ENCODE measurements around the gene KYNU.
"Not testable (repeated sequence)": the region's sequence is repeated elsewhere in the genome, so short reads cannot be mapped to it uniquely, and the experiment has no call there.

The KYNU gene

GRCh38 chr2:142883526-142883925, 6.1 kb downstream of the KYNU start:
- Histone ChIP-seq H3K36me3 (ENCODE audit: insufficient read depth, low read length) (no peaks in the 10 kb centered on the region), H3K4me1 (ENCODE audit: insufficient read depth, low read length) (no peaks in the 10 kb centered on the region), H3K27me3 (ENCODE audit: control insufficient read depth in 1 of 2, insufficient read depth in 2 of 2, low read length in 2 of 2) (no peaks in the 10 kb centered on the region), H3K9ac (ENCODE audit: low read length) (no peak overlapping the region), H3K27ac (ENCODE audit: low read depth, low read length) (no peak overlapping the region), H3K4me3 (ENCODE audit: low read depth in 1 of 2, low read length in 2 of 2) (no peak overlapping the region), H3K9me3 (ENCODE audit: low read length) (no peaks in the 10 kb centered on the region)

- Histone ChIP-seq H3K4me1 (ENCODE audit: insufficient read depth, low read length) (no peaks in the 10 kb centered on the region), H3K9ac (ENCODE audit: low read length) (no peak overlapping the region), H3K9me3 (ENCODE audit: low read length) (no peaks in the 10 kb centered on the region), H3K27me3 (ENCODE audit: control insufficient read depth in 1 of 2, insufficient read depth in 2 of 2, low read length in 2 of 2) (no peaks in the 10 kb centered on the region), H3K4me3 (ENCODE audit: low read depth in 1 of 2, low read length in 2 of 2) (no peak overlapping the region), H3K27ac (ENCODE audit: low read depth, low read length) (no peak overlapping the region), H3K36me3 (ENCODE audit: insufficient read depth, low read length) (no peaks in the 10 kb centered on the region)
Measured at GRCh38 chr2:142885543-142885942, 8.1 kb downstream of the KYNU start.

- Histone ChIP-seq H3K9ac (ENCODE audit: low read length) (no peak overlapping the region), H3K27ac (ENCODE audit: low read depth, low read length) (no peak overlapping the region), H3K36me3 (ENCODE audit: insufficient read depth, low read length) (no peaks in the 10 kb centered on the region), H3K4me3 (ENCODE audit: low read depth in 1 of 2, low read length in 2 of 2) (no peak overlapping the region), H3K9me3 (ENCODE audit: low read length) (no peaks in the 10 kb centered on the region), H3K4me1 (ENCODE audit: insufficient read depth, low read length) (no peaks in the 10 kb centered on the region), H3K27me3 (ENCODE audit: control insufficient read depth in 1 of 2, insufficient read depth in 2 of 2, low read length in 2 of 2) (no peaks in the 10 kb centered on the region)
Measured at GRCh38 chr2:142892715-142893114, 15.3 kb downstream of the KYNU start.

GRCh38 chr2:142893241-142893640, 15.8 kb downstream of the KYNU start:
- Histone ChIP-seq H3K9me3 (ENCODE audit: low read length) (no peaks in the 10 kb centered on the region), H3K27me3 (ENCODE audit: control insufficient read depth in 1 of 2, insufficient read depth in 2 of 2, low read length in 2 of 2) (no peaks in the 10 kb centered on the region), H3K9ac (ENCODE audit: low read length) (no peak overlapping the region), H3K4me3 (ENCODE audit: low read depth in 1 of 2, low read length in 2 of 2) (no peak overlapping the region), H3K36me3 (ENCODE audit: insufficient read depth, low read length) (no peaks in the 10 kb centered on the region), H3K27ac (ENCODE audit: low read depth, low read length) (no peak overlapping the region), H3K4me1 (ENCODE audit: insufficient read depth, low read length) (no peaks in the 10 kb centered on the region)

GRCh38 chr2:142897807-142898206, 20.3 kb downstream of the KYNU start:
- H3K36me3 ChIP-seq (ENCODE audit: insufficient read depth, low read length) = no peaks in the 10 kb centered on the region
- H3K9ac ChIP-seq (ENCODE audit: low read length) = no peak overlapping the region
- no peak overlapping the region for H3K27ac ChIP-seq (ENCODE audit: low read depth, low read length)
- H3K9me3 ChIP-seq (ENCODE audit: low read length) = no peaks in the 10 kb centered on the region
- H3K4me3 ChIP-seq (ENCODE audit: low read depth in 1 of 2, low read length in 2 of 2) = no peak overlapping the region
- H3K27me3 ChIP-seq (ENCODE audit: control insufficient read depth in 1 of 2, insufficient read depth in 2 of 2, low read length in 2 of 2) = no peaks in the 10 kb centered on the region
- no peaks in the 10 kb centered on the region for H3K4me1 ChIP-seq (ENCODE audit: insufficient read depth, low read length)

GRCh38 chr2:142900327-142900726, 22.9 kb downstream of the KYNU start:
- H3K36me3 ChIP-seq (ENCODE audit: insufficient read depth, low read length); H3K9me3 ChIP-seq (ENCODE audit: low read length); H3K9ac ChIP-seq (ENCODE audit: low read length); H3K4me1 ChIP-seq (ENCODE audit: insufficient read depth, low read length); H3K4me3 ChIP-seq (ENCODE audit: low read depth in 1 of 2, low read length in 2 of 2); H3K27ac ChIP-seq (ENCODE audit: low read depth, low read length); H3K27me3 ChIP-seq (ENCODE audit: control insufficient read depth in 1 of 2, insufficient read depth in 2 of 2, low read length in 2 of 2): not testable (repeated sequence)

- Histone ChIP-seq H3K4me1 (ENCODE audit: insufficient read depth, low read length) (no peaks in the 10 kb centered on the region), H3K4me3 (ENCODE audit: low read depth in 1 of 2, low read length in 2 of 2) (no peak overlapping the region), H3K27ac (ENCODE audit: low read depth, low read length) (no peak overlapping the region), H3K36me3 (ENCODE audit: insufficient read depth, low read length) (no peaks in the 10 kb centered on the region), H3K27me3 (ENCODE audit: control insufficient read depth in 1 of 2, insufficient read depth in 2 of 2, low read length in 2 of 2) (no peaks in the 10 kb centered on the region), H3K9ac (ENCODE audit: low read length) (no peak overlapping the region), H3K9me3 (ENCODE audit: low read length) (no peaks in the 10 kb centered on the region)
Measured at GRCh38 chr2:142901780-142902179, 24.3 kb downstream of the KYNU start.

GRCh38 chr2:142903726-142904125, 26.3 kb downstream of the KYNU start:
- H3K27me3 ChIP-seq (ENCODE audit: control insufficient read depth in 1 of 2, insufficient read depth in 2 of 2, low read length in 2 of 2); H3K36me3 ChIP-seq (ENCODE audit: insufficient read depth, low read length); H3K4me1 ChIP-seq (ENCODE audit: insufficient read depth, low read length); H3K9me3 ChIP-seq (ENCODE audit: low read length); H3K4me3 ChIP-seq (ENCODE audit: low read depth in 1 of 2, low read length in 2 of 2); H3K27ac ChIP-seq (ENCODE audit: low read depth, low read length); H3K9ac ChIP-seq (ENCODE audit: low read length): not testable (repeated sequence)

- Histone ChIP-seq H3K9me3 (ENCODE audit: low read length) (no peaks in the 10 kb centered on the region), H3K27me3 (ENCODE audit: control insufficient read depth in 1 of 2, insufficient read depth in 2 of 2, low read length in 2 of 2) (no peaks in the 10 kb centered on the region), H3K27ac (ENCODE audit: low read depth, low read length) (no peak overlapping the region), H3K4me1 (ENCODE audit: insufficient read depth, low read length) (no peaks in the 10 kb centered on the region), H3K9ac (ENCODE audit: low read length) (no peak overlapping the region), H3K36me3 (ENCODE audit: insufficient read depth, low read length) (no peaks in the 10 kb centered on the region), H3K4me3 (ENCODE audit: low read depth in 1 of 2, low read length in 2 of 2) (no peak overlapping the region)
Measured at GRCh38 chr2:142907653-142908052, 30.2 kb downstream of the KYNU start.

GRCh38 chr2:142914507-142915313, 37.2 kb downstream of the KYNU start:
- H3K27ac ChIP-seq (ENCODE audit: low read depth, low read length) = no peak overlapping the region
- no peaks in the 10 kb centered on the region for H3K9me3 ChIP-seq (ENCODE audit: low read length)
- H3K36me3 ChIP-seq (ENCODE audit: insufficient read depth, low read length) = no peaks in the 10 kb centered on the region
- H3K4me3 ChIP-seq (ENCODE audit: low read depth in 1 of 2, low read length in 2 of 2) = no peak overlapping the region
- no peaks in the 10 kb centered on the region for H3K27me3 ChIP-seq (ENCODE audit: control insufficient read depth in 1 of 2, insufficient read depth in 2 of 2, low read length in 2 of 2)
- H3K4me1 ChIP-seq (ENCODE audit: insufficient read depth, low read length) = no peaks in the 10 kb centered on the region
- H3K9ac ChIP-seq (ENCODE audit: low read length) = no peak overlapping the region

GRCh38 chr2:142915502-142915901, 38.0 kb downstream of the KYNU start:
- no peak overlapping the region for H3K9ac ChIP-seq (ENCODE audit: low read length)
- no peaks in the 10 kb centered on the region for H3K9me3 ChIP-seq (ENCODE audit: low read length)
- H3K4me1 ChIP-seq (ENCODE audit: insufficient read depth, low read length) = no peaks in the 10 kb centered on the region
- no peaks in the 10 kb centered on the region for H3K36me3 ChIP-seq (ENCODE audit: insufficient read depth, low read length)
- no peak overlapping the region for H3K27ac ChIP-seq (ENCODE audit: low read depth, low read length)
- H3K4me3 ChIP-seq (ENCODE audit: low read depth in 1 of 2, low read length in 2 of 2) = no peak overlapping the region
- no peaks in the 10 kb centered on the region for H3K27me3 ChIP-seq (ENCODE audit: control insufficient read depth in 1 of 2, insufficient read depth in 2 of 2, low read length in 2 of 2)

GRCh38 chr2:142918624-142919023, 41.2 kb downstream of the KYNU start:
- H3K9me3 ChIP-seq (ENCODE audit: low read length) = no peaks in the 10 kb centered on the region
- H3K4me3 ChIP-seq (ENCODE audit: low read depth in 1 of 2, low read length in 2 of 2) = no peak overlapping the region
- no peaks in the 10 kb centered on the region for H3K27me3 ChIP-seq (ENCODE audit: control insufficient read depth in 1 of 2, insufficient read depth in 2 of 2, low read length in 2 of 2)
- no peak overlapping the region for H3K27ac ChIP-seq (ENCODE audit: low read depth, low read length)
- no peaks in the 10 kb centered on the region for H3K4me1 ChIP-seq (ENCODE audit: insufficient read depth, low read length)
- H3K36me3 ChIP-seq (ENCODE audit: insufficient read depth, low read length) = no peaks in the 10 kb centered on the region
- no peak overlapping the region for H3K9ac ChIP-seq (ENCODE audit: low read length)
